Mucosa of descending colon (tissue), 3 donors: ENCODE results near the gene MEIKIN. TPM values are rescaled to one million over a fixed set of nuclear protein-coding genes. Genes with fewer than 3 reads are reported as not detected.

Experiments used
- ATAC-seq: fragments of 200-7000 bp; cut with Tn5 transposase; one replicate; pipeline ENCODE4 v1.9.1; 2020; ENCODE audit warnings: mild to moderate bottlenecking, moderate library complexity
- DNase-seq, 3 donors: peaks; one replicate each; pipeline ENCODE4 v3.0.0-alpha.2; 2020
- H3K36me3 ChIP-seq: fragments of 200-600 bp; one replicate; pipeline ENCODE4 v1.8.0; 2021; ENCODE audit warnings: low read depth, mild to moderate bottlenecking
- H3K4me1 ChIP-seq: fragments of 200-600 bp; one replicate; pipeline ENCODE4 v1.8.0; 2021; ENCODE audit warnings: low read depth, mild to moderate bottlenecking
- H3K4me3 ChIP-seq: fragments of 200-600 bp; one replicate; pipeline ENCODE4 v1.8.0; 2021; ENCODE audit warnings: mild to moderate bottlenecking
- H3K9me3 ChIP-seq: fragments of 200-600 bp; one replicate; pipeline ENCODE4 v1.8.0; 2021; ENCODE audit warnings: mild to moderate bottlenecking
- intact Hi-C, 2 donors: fragments of 100-400 bp; cut with DNase I in 1 of 2; cut with micrococcal nuclease in 1 of 2; formaldehyde crosslinking; loops; one replicate each; pipeline versions ENCODE4 v1.11.0 to v1.11.1; 2022; cut with DNase I, micrococcal nuclease
- total RNA-seq, 3 donors: library from RNA; stranded (reverse); fragmentation: NEBNext Ultra II Directional in 2 of 3; extraction: Animal tissue kit (Norgen Biotek cat#: 25700) in 2 of 3; gene quantifications; one replicate each; pipeline versions ENCODE4 v1.2.1 to v1.2.4, GENCODE V29; 2021 to 2023
- TF ChIP-seq, protein P1 (sequence below): fragments of 200-600 bp; IDR thresholded peaks from one replicate; pipeline ENCODE4 v1.8.0; 2022; ENCODE audit warnings: antibody characterized with exemption, mild to moderate bottlenecking
- donor health status: DM: no; HTN: no; CAD: no; lungs with moderate emphysema.
- donor health status: DM: no; HTN: no; CAD: no.
- donor health status: DM: no; HTN: yes; CAD: no.

MEIKIN gene
- total RNA-seq, 3 donors from 2014 or later: not detected

GRCh38 chr5:131959136-131959535 lies 13.7 kb upstream of the MEIKIN start:
- Histone ChIP-seq H3K36me3 (no peaks in the 10 kb centered on the region), H3K4me1 (no peaks in the 10 kb centered on the region), H3K4me3 (no peak overlapping the region), H3K9me3 (no peaks in the 10 kb centered on the region)
- TF ChIP-seq, protein P1, sequence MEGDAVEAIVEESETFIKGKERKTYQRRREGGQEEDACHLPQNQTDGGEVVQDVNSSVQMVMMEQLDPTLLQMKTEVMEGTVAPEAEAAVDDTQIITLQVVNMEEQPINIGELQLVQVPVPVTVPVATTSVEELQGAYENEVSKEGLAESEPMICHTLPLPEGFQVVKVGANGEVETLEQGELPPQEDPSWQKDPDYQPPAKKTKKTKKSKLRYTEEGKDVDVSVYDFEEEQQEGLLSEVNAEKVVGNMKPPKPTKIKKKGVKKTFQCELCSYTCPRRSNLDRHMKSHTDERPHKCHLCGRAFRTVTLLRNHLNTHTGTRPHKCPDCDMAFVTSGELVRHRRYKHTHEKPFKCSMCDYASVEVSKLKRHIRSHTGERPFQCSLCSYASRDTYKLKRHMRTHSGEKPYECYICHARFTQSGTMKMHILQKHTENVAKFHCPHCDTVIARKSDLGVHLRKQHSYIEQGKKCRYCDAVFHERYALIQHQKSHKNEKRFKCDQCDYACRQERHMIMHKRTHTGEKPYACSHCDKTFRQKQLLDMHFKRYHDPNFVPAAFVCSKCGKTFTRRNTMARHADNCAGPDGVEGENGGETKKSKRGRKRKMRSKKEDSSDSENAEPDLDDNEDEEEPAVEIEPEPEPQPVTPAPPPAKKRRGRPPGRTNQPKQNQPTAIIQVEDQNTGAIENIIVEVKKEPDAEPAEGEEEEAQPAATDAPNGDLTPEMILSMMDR: no peak
- ATAC-seq: no peak
- DNase-seq: no peak
- intact Hi-C loops: no loop called here

- H3K4me3 ChIP-seq: no peak overlapping the region
- TF ChIP-seq, protein P1: no peak
Observed at GRCh38 chr5:131957721-131958441, 12.4 kb upstream of the MEIKIN start.

DNA sequence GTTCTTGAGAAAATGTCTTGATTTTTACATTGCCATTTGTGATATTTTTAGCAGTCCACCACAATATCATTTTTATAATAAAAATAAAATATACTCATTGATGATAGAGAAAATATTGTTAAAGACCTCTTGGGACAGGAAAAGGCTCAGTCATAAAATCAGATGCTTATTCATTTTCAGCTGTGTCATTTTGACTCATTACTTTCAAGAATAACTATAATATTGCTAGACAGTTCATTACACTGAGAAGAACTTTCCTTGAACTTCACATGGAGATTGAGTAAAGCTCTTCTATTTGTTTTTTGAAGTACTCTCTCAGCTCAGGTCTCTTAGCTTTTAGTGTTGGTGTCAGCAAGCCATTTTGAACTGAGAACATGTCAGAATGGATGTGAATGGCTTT lies 8.5 kb upstream of the MEIKIN start:
- Histone ChIP-seq H3K4me3 (no peak overlapping the region), H3K4me1 (no peaks in the 10 kb centered on the region), H3K36me3 (no peaks in the 10 kb centered on the region), H3K9me3 (no peaks in the 10 kb centered on the region)
- intact Hi-C loops: no loop called here
- DNase-seq: no peak
- TF ChIP-seq, protein P1: no peak
- ATAC-seq: no peak

More at GRCh38 chr5:131957721-131958441, 12.4 kb upstream of the MEIKIN start:
- H3K4me1 ChIP-seq: no peaks in the 10 kb centered on the region
- H3K9me3 ChIP-seq: no peaks in the 10 kb centered on the region
- no peak for ATAC-seq
- intact Hi-C loops: no loop called here
- H3K36me3 ChIP-seq: no peaks in the 10 kb centered on the region
- DNase-seq: no peak

DNA sequence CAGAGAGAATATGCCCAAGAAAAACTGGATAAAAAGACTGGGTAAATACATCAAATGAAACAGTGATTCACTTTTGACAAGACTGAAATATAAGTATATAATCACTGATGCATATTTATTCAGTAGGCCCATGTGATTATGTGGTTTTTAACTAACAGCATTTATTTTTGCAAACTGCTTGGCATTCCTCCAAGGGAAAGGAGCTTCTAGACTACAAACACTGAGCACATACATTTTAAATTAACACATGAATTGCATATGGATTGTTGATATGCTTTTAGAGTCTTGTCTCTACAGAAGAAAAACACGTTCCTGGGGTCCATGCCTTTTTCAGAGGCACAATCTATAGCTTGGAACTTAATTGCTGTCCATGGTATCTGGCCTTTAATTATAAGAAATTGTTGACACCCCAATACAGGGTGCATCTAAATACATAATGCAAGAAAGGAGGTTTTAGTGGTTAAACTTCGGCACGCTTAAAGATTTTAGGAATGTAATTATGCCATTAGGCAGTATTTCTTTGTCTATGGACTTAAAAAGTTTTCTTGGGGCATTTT lies 6.9 kb upstream of the MEIKIN start:
- DNase-seq (no peak), ATAC-seq (no peak)
- intact Hi-C loops: no loop called here
- no peaks in the 10 kb centered on the region for H3K4me1 ChIP-seq
- no peak overlapping the region for H3K4me3 ChIP-seq
- TF ChIP-seq, protein P1: no peak
- H3K9me3 ChIP-seq: no peaks in the 10 kb centered on the region
- no peaks in the 10 kb centered on the region for H3K36me3 ChIP-seq

DNA sequence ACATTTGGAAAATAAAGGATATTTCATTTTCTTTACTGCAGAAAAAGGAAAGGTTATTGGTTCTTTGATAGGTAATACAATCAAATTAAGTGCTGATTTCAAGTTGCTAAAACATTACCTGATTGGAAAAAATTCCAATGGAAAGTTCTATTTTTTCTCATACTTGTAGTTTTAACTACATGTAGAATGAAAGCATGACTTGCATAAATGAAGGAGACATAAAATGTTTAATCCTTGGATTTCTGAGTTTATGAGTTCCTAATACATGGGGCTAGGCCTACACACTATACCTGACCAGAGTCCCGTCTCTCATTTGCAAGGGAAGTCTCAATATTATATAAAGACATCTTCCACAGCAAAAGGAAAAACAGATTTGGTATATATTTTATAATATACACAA lies 5.2 kb upstream of the MEIKIN start:
- intact Hi-C loops: no loop called here
- TF ChIP-seq, protein P1: no peak
- no peak for DNase-seq
- ATAC-seq: no peak
- H3K4me1 ChIP-seq: no peaks in the 10 kb centered on the region
- no peaks in the 10 kb centered on the region for H3K9me3 ChIP-seq
- H3K36me3 ChIP-seq: no peaks in the 10 kb centered on the region
- no peak overlapping the region for H3K4me3 ChIP-seq
